GM10266 (cell line): Measurements from ENCODE around the gene DTX3L.

ENCODE experiments used
- DNase-seq: peaks from one replicate; pipeline ENCODE4 v3.0.0; 2012; ENCODE audit errors: extremely low spot score
- TF ChIP-seq, protein P1 (sequence below): IDR thresholded peaks from 2 replicates; pipeline ENCODE4 v1.5.1; 2012; ENCODE audit warnings: mild to moderate bottlenecking, low read depth; ENCODE audit not compliant: control insufficient read depth, insufficient read depth; ENCODE audit errors: missing control alignments

DTX3L gene

DNA sequence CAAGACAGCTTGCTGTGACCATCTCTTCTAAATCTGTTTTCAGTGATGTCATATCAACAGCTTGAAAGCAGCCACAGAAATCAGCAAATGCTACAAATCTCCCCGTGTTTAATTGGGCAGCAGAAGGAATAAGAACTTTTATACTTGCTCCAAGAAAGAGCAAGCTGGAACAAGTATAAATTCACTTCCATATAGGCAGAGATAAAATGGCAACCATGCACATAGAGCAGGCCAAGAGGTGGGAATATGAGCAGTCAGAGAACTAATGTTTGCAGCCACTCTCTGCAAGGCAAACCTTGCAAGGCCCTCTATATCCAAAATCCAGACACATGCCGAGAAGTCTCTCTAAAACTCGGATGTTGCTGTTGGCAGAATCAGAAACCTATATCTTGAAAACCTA, 16.1 kb upstream of the DTX3L start:
- TF ChIP-seq, protein P1, sequence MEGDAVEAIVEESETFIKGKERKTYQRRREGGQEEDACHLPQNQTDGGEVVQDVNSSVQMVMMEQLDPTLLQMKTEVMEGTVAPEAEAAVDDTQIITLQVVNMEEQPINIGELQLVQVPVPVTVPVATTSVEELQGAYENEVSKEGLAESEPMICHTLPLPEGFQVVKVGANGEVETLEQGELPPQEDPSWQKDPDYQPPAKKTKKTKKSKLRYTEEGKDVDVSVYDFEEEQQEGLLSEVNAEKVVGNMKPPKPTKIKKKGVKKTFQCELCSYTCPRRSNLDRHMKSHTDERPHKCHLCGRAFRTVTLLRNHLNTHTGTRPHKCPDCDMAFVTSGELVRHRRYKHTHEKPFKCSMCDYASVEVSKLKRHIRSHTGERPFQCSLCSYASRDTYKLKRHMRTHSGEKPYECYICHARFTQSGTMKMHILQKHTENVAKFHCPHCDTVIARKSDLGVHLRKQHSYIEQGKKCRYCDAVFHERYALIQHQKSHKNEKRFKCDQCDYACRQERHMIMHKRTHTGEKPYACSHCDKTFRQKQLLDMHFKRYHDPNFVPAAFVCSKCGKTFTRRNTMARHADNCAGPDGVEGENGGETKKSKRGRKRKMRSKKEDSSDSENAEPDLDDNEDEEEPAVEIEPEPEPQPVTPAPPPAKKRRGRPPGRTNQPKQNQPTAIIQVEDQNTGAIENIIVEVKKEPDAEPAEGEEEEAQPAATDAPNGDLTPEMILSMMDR = no peak
- no peak for DNase-seq

DNA sequence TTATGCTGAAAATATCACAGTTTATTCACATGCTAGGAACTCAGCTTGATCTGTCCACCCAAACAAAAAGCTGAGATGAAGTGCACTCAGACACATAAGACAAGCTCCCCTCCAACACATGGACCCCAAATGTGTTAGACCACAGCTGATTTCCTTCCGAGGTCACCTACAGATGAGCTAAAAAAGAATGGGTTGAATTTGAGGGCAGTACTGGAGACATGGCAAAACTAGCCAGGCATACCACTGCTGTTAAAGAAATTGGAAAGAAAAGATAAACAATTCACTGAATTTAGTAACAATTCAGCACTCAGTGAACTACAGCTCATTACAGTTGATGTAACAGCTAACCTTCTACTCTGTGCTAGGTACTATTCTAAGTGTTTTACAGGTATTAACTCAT, 15.5 kb upstream of the DTX3L start:
- TF ChIP-seq, protein P1 = no peak
- DNase-seq = no peak

DNA sequence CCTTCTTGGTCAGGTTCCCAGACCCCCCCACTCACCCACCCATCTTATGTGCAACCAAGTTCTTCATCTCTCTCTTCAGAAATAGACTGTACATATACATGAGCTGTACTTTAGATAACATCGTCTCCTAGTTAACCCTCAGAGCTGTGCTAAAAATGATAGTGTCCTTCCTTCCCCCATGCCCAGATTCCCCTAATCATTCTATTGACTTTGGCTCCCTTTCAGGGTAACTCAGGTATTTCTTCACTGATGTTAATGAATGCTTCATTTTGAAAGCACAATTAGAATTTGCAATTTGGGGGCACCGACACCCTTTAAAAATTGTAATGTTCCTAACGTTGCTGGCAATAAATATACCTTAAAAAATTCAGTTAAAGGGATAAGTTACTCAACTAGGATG, 11.0 kb upstream of the DTX3L start:
- TF ChIP-seq, protein P1 = no peak
- no peak for DNase-seq

DNA sequence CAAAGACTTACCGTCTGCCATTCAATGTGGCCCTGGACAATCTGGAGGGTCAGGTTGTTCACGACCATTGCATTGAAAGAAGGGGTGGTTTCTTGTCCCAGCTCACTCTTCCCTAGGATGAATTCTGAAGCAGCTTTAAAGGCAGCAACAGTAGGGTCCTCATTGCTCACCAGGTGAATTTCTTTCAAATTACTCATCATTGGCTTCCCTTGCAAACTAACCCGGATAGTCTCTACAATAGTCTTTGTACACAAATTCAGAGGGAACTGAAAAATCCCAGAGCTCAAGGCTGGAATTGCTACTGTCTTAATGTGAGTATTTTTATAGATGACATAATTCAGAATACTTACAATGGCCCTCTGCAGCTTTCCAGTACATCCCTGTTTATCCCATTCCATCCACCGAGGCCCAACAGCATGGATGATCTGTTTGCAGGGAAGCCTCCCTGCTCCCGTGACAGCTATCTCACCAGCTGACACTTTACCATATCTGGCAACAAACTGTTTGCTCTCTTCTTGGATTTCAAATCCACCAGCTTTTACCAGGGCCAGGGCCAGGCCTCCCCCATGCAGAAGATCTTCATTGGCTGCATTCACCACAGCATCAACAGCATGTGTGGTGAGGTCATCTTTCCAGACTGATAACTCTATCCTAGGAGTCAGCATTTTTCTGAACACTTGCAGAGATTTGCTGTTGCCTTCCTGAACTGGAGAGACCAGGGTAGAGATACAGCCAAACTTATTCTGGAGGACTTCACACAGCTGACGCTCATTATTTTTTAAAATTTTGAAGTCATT, 8.7 kb upstream of the DTX3L start:
- TF ChIP-seq, protein P1 = no peak
- DNase-seq = no peak

DNA sequence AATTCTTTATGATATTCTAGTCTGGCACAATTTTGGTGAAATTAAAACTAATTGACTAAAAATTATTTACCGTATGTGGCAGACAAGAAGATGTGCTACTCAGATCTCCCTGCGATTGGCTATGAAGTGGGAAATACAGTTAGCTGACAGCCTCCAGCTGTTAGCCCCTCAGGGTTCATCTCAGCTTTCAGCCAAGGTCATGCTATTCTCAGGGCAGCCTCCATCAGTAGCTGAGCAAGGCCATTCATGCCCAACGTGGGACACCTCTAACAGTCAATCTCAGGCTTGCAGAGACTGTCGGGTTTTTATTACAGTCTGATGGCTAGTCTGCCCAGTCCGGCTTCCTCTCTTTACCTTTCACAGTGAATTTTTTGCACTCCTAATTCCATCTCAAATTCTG, 6.8 kb upstream of the DTX3L start:
- TF ChIP-seq, protein P1 = no peak

DNA sequence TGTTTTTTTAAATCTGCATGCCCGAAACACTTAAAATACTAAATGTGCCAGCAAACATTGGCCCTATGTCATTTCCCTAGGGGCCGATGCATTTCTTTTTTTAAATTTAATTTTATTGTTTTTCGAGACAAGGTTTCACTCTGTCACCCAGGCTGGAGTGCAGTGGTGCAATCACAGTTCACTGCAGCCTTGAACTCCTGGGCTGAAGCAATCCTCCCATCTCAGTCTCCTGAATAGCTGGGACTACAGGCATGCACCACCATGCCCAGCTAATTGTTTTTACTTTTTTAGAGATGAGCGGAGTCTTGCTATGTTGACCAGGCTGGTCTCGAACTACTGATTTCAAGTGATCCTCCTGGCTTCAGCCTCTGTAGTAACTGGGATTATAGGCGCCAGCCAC, 5.5 kb upstream of the DTX3L start:
- TF ChIP-seq, protein P1 = no peak

More for the DNA sequence above, 6.8 kb upstream of the DTX3L start:
- no peak for DNase-seq

DNA sequence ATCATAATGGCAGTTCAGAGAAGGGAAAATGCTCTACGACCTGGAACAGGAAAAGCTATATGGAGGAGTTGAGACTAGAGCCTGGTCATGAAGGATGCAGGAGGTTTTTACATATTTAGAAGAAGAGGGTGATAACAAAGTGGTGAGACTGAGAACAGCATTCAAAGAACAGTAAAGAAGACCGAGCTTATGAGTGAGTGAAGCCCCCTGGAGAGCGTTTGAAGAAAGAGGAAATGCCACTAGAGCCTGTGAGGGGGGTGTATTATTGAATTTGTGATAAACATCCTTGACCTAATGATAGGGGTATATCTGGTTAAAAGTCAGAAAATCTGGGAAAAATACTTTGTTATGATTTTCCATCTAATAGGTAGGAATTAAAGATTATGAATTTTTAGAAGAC, 4.2 kb upstream of the DTX3L start:
- TF ChIP-seq, protein P1 = no peak
- no peak for DNase-seq

More for the DNA sequence above, 5.5 kb upstream of the DTX3L start:
- DNase-seq = no peak
